Measurements from ENCODE around the gene SHOC2. TPM values are rescaled to one million over a fixed set of nuclear protein-coding genes. Genes with fewer than 3 reads are reported as not detected.

SHOC2 gene
- total RNA-seq, 2 donors from 2014 or later: 32.9 to 48.9 TPM

- peaks cover 0 to 19% of the 10 kb centered on the region in 2 donors for H3K4me1 ChIP-seq
- TF ChIP-seq CTCF (IDR thresholded peaks at IDR 0.05): no peak
- H3K4me3 ChIP-seq: peak overlapping the region; percentile 74 to 99
- peak overlapping the region; percentile 96 to 99 for H3K27ac ChIP-seq
- no peaks in the 10 kb centered on the region for H3K27me3 ChIP-seq
- no peak for DNase-seq (ENCODE audit: low spot score)
- H3K36me3 ChIP-seq: peaks cover 6% of the 10 kb centered on the region
- no peaks in the 10 kb centered on the region for H3K9me3 ChIP-seq
These were observed 46.1 kb upstream of the SHOC2 start for GRCh38 chr10:110872984-110873923.

GRCh38 chr10:110873951-110874350 lies 45.5 kb upstream of the SHOC2 start:
- no peaks in the 10 kb centered on the region for H3K27me3 ChIP-seq
- H3K4me3 ChIP-seq: peak overlapping the region; percentile 74 to 99
- H3K27ac ChIP-seq: peak overlapping the region in 1 of 2 donors; percentile 96
- peaks cover 6% of the 10 kb centered on the region for H3K36me3 ChIP-seq
- no peak for DNase-seq (ENCODE audit: low spot score)
- H3K4me1 ChIP-seq: peaks cover 0 to 19% of the 10 kb centered on the region in 2 donors
- no peaks in the 10 kb centered on the region for H3K9me3 ChIP-seq
- TF ChIP-seq CTCF (IDR thresholded peaks at IDR 0.05): no peak

- H3K9me3 ChIP-seq: no peaks in the 10 kb centered on the region
- H3K4me1 ChIP-seq: peaks cover 0 to 22% of the 10 kb centered on the region in 2 donors
- no peak overlapping the region for H3K4me3 ChIP-seq
- no peak for DNase-seq (ENCODE audit: low spot score)
- no peak overlapping the region for H3K27ac ChIP-seq
- H3K36me3 ChIP-seq: peaks cover 6% of the 10 kb centered on the region
- no peaks in the 10 kb centered on the region for H3K27me3 ChIP-seq
- no peak for TF ChIP-seq CTCF (IDR thresholded peaks at IDR 0.05)
These were observed 43.4 kb upstream of the SHOC2 start for GRCh38 chr10:110876000-110876399.

GRCh38 chr10:110876788-110877187 lies 42.6 kb upstream of the SHOC2 start:
- H3K4me3 ChIP-seq: no peak overlapping the region
- no peaks in the 10 kb centered on the region for H3K27me3 ChIP-seq
- no peak for TF ChIP-seq CTCF (IDR thresholded peaks at IDR 0.05)
- H3K27ac ChIP-seq: no peak overlapping the region
- peaks cover 0 to 21% of the 10 kb centered on the region in 2 donors for H3K4me1 ChIP-seq
- peaks cover 6% of the 10 kb centered on the region for H3K36me3 ChIP-seq
- no peak for DNase-seq (ENCODE audit: low spot score)
- no peaks in the 10 kb centered on the region for H3K9me3 ChIP-seq

GRCh38 chr10:110880012-110880411 lies 39.4 kb upstream of the SHOC2 start:
- no peak for TF ChIP-seq CTCF (IDR thresholded peaks at IDR 0.05)
- Histone ChIP-seq H3K36me3 (peaks cover 6% of the 10 kb centered on the region), H3K4me1 (peaks cover 0 to 11% of the 10 kb centered on the region in 2 donors)

More at GRCh38 chr10:110880012-110880411, 39.4 kb upstream of the SHOC2 start:
- H3K27me3 ChIP-seq: no peaks in the 10 kb centered on the region
- no peaks in the 10 kb centered on the region for H3K9me3 ChIP-seq
- DNase-seq (ENCODE audit: low spot score): no peak
- no peak overlapping the region for H3K4me3 ChIP-seq
- H3K27ac ChIP-seq: peak overlapping the region in 1 of 2 donors; percentile 54

Measured in right atrium auricular region (tissue), 2 donors.